Stimulated activated CD8-positive, alpha-beta memory T cell treated with anti-CD3 and anti-CD28 coated beads, Interleukin-4, amount 100 ng/mL, for 24 hours (primary cell): ENCODE data around the gene UBE3D.
"Not testable (repeated sequence)": the region's sequence is repeated elsewhere in the genome, so short reads cannot be mapped to it uniquely, and the experiment has no call there.

ENCODE experiments used
- DNase-seq: peaks from one replicate; pipeline ENCODE4 v3.0.0-alpha.2; 2020; ENCODE audit warnings: low read depth

UBE3D gene

DNA sequence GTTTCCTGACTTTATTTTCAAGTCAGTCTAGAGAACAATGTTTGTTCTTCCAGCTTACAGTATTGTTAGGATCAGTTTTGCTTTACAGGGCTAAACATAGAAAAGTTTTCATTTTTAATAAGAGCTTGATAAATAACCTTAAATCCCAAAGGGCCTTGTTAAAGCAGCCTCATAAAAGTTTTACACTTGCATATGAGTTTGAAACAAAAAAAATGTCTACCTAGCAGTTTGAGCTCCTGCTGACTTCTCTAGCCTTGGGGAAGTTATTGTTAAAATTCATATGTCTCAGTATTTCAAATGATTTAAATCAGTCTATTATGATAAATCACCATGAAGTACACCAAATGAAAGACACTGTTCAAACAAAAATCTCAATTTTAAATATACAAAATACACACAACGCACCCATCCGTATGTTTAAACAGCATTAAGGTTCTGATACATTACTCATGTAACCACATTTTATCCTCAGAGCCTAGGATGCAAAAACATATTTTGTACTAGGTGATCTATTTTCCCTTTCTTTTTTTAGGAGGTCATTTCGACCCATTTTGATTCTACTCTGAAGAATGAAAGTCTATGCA lies 87.2 kb downstream of the UBE3D start:
- no peak for DNase-seq

GRCh38 chr6:82976179-82976578 lies 89.5 kb downstream of the UBE3D start:
- no peak for DNase-seq

GRCh38 chr6:82971877-82972460 lies 93.7 kb downstream of the UBE3D start:
- DNase-seq = no peak

GRCh38 chr6:82970839-82971238 lies 94.8 kb downstream of the UBE3D start:
- DNase-seq = no peak

- no peak for DNase-seq
Observed at GRCh38 chr6:82968708-82969107, 96.9 kb downstream of the UBE3D start.

- no peak for DNase-seq
Observed at GRCh38 chr6:82963191-82963925, 102.3 kb downstream of the UBE3D start.

- DNase-seq = no peak
Observed at GRCh38 chr6:82959385-82959941, 106.2 kb downstream of the UBE3D start.

DNA sequence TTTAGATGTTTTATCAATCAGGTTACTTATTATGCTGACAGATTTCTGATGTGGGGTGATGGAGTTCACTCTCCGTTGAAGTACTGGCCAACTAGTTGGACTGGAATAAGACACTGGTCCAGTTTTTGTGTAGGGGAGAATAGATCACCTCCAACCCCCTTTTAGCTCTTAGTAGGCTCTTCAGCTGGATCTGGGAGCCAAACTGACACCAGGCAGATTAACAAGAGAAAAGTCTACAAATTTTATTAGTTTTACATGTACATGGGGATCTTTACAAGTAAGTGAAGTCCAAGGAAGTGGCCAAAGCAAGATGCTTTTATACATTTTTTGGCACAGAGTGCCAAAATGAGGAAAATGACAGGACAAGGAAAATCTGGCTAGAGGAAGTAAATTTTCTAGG lies 107.1 kb downstream of the UBE3D start:
- DNase-seq = no peak

DNA sequence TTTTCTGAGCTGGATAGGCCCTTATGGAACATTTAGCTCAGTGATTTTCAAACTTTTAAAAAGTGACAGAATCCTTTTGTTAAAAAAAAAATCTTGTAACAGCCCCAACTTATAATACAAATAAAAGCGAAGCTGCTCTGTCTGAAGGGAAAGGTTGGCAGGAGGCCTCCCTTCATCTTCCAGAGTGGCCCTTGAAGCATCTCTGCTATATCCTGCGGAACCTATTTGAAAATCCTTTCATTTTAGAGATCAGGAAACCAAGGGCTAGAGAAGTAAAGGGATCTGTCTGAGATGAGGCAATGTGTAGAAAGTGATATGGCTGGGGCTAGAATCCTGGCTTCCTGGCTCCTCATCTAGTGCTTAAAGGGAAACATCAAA lies 107.8 kb downstream of the UBE3D start:
- no peak for DNase-seq

GRCh38 chr6:82957171-82957867 lies 108.3 kb downstream of the UBE3D start:
- no peak for DNase-seq

DNA sequence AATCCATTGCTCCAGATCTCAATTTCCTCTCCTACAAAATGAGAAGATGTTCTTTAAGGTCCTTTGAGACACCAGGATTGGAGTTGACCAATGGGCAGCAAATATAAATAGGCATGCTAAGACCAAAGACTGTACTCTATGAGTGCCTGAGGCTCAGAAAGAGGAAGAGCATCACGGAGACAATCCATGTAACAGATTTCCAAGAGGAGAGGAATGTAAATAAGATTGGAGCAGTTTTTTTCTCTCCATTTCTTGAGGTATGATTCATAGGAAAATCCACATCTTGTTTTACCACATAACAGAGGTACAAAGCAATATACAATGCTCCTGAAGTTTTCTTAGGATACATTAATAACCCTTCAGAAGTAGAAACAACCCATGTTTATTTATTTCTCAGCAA lies 109.8 kb downstream of the UBE3D start:
- no peak for DNase-seq

GRCh38 chr6:82954937-82955577 lies 110.6 kb downstream of the UBE3D start:
- DNase-seq = no peak

DNA sequence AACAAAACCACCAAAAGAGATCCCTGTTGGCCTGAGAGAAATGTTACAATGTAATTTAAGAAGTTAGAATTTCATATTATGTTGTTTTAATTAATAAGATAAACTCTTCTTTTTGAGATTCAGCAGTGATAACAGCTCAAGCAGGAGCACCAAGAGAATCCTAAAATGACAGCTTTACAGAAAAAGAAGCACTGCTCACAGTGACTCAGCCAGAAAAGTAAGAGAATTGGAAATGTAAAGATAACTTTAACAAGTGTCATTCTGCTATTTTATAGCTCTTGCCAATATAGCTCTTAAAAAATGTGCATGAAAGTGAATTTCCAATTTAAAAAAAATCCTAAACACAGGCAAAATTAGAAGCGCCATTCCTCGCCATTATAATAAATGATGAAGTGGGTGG lies 111.3 kb downstream of the UBE3D start:
- DNase-seq = no peak

- no peak for DNase-seq
Observed at GRCh38 chr6:82953871-82954270, 111.8 kb downstream of the UBE3D start.

GRCh38 chr6:82951935-82952334 lies 113.7 kb downstream of the UBE3D start:
- DNase-seq = no peak

DNA sequence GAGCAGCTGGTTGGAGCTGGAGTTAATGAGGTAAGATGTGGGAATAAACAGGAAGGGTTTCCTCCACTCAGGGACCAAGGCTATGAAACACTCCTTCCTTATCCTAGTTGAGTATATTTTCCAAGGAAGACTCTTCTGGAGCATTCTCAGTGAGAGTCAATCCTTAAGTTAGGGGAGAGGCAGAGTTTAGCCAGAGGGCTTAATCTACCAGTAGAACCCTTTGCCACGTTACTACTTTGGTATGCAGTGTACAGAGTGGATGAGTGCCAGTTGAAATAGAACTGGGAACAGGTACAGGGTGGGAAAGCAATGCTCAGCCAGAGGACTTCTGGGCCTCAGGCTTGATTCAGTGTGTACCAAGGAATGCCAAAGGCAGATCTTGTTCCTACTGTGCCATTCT lies 114.3 kb downstream of the UBE3D start:
- DNase-seq = no peak

DNA sequence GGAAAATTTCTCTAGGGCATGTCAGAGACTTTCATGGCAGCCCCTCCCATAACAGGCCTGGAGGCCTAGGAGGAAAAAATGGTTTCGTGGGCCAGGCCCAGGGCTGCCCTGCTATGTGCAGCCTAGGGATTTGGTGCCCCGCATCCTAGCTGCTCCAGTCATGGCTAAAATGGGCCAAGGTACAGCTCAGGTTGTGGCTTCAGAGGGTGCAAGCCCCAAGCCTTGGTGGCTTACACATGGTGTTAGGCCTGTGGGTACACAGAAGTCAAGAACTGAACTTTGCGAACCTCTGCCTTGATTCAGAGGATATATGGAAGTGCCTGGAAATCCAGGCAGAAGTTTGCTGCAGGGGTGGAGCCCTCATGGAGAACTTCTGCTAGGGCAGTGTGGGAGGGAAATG lies 134.7 kb downstream of the UBE3D start:
- DNase-seq = not testable (repeated sequence)

- no peak for DNase-seq
Observed at GRCh38 chr6:82924799-82925535, 140.7 kb downstream of the UBE3D start.

- no peak for DNase-seq
Observed at GRCh38 chr6:82921258-82921657, 144.4 kb downstream of the UBE3D start.

- DNase-seq = no peak
Observed at GRCh38 chr6:82917346-82918064, 148.1 kb downstream of the UBE3D start.

DNA sequence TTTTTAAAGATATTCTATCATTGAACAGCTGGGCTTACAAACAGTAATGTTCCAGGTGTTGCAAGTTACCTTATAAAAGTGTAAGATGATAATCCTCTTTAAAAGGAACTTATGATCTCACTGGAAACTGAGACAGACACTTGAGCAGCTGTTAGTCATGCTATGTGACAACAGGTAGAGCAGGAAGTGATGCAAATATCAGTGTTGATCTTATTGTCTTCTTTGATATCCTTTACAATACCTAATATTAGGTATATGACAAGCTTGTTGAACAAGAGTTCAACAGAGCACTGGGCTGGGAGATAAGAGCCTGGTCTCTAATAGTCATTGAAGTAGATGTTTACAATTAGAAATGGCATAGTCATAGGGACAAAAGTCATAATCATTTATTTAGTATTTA lies 150.0 kb downstream of the UBE3D start:
- DNase-seq = no peak
